GM12878 (cell line): ENCODE data around the gene HNMT. TPM values are rescaled to one million over a fixed set of nuclear protein-coding genes. Genes with fewer than 3 reads are reported as not detected.

Source experiments
- ATAC-seq: fragments of 200-7000 bp; cut with Tn5 transposase; 3 replicates; pipeline ENCODE4 v1.9.1; 2020; ENCODE audit warnings: mild to moderate bottlenecking, moderate library complexity
- BruUV-seq: library from RNA; stranded (reverse); fragments of 400-500 nt; replicated peaks from 2 replicates; lab custom pipeline; 2021; lab: Mats Ljungman, UMichigan
- CTCF ChIA-PET: fragments of 300-600 bp; sonication (Branson Sonifier 250); formaldehyde crosslinking; extraction: SDS; loops from one replicate; lab custom pipeline; 2021; ENCODE audit warnings: inconsistent platforms; lab: Yijun Ruan, JAX
- POLR2A ChIA-PET: fragments of 350-600 bp; formaldehyde crosslinking; extraction: SDS; loops from one replicate; lab custom pipeline; 2021; ENCODE audit warnings: inconsistent platforms; lab: Charles Lee
- RAD21 ChIA-PET: fragments of 300-600 bp; sonication (Branson Sonifier 250); formaldehyde crosslinking; loops from one replicate; lab custom pipeline; 2023; ENCODE audit warnings: antibody characterized with exemption; ENCODE audit not compliant: unreplicated experiment; lab: Charles Lee
- SMC1A ChIA-PET: fragments of 300-600 bp; sonication (Branson Sonifier 250); formaldehyde crosslinking; loops from one replicate; lab custom pipeline; 2023; ENCODE audit not compliant: unreplicated experiment, uncharacterized antibody; lab: Charles Lee
- DNase-seq: peaks from one replicate; pipeline ENCODE4 v3.0.0-alpha.2; 2011; ENCODE audit warnings: low read depth, low spot score
- FAIRE-seq: peaks from 3 replicates; lab custom pipeline; 2011; peaks lifted over from hg19 to GRCh38; lab: Jason Lieb, UNC
- H2AFZ ChIP-seq: 2 replicates; pipeline ENCODE4 v1.6.0; 2011; ENCODE audit warnings: low read depth, low read length, control low read depth; ENCODE audit not compliant: control insufficient read depth
- H3K27ac ChIP-seq: 2 replicates; pipeline ENCODE4 v1.5.1; 2011; ENCODE audit warnings: control low read depth; ENCODE audit not compliant: control insufficient read depth, insufficient read depth
- H3K27me3 ChIP-seq, 2 experiments: replicated peaks in 1 of 2; 2 replicates each; pipeline versions ENCODE4 v1.6.0 to v1.6.1; 2011; ENCODE audit warnings: low read length in 1 of 2; ENCODE audit not compliant: control insufficient read depth in 2 of 2, insufficient read depth in 2 of 2
- H3K36me3 ChIP-seq, 2 experiments: 2 replicates each; pipeline ENCODE4 v1.5.1; 2011; ENCODE audit warnings: low read length in 1 of 2; ENCODE audit not compliant: control insufficient read depth in 2 of 2, insufficient read depth in 2 of 2
- H3K4me1 ChIP-seq: 2 replicates; pipeline ENCODE4 v1.6.1; 2011; ENCODE audit warnings: mild to moderate bottlenecking, low read length, moderate library complexity, mixed read lengths; ENCODE audit not compliant: control insufficient read depth, insufficient read depth
- H3K4me2 ChIP-seq: 2 replicates; pipeline ENCODE4 v1.6.0; 2011; ENCODE audit warnings: control low read depth; ENCODE audit not compliant: control insufficient read depth, insufficient read depth
- H3K4me3 ChIP-seq: fragments of 200-600 bp; sonication (generic); 2 replicates; pipeline ENCODE4 v1.5.1; 2016
- H3K79me2 ChIP-seq: 2 replicates; pipeline ENCODE4 v1.6.0; 2011; ENCODE audit warnings: low read length; ENCODE audit not compliant: control insufficient read depth, insufficient read depth
- H3K9ac ChIP-seq: 2 replicates; pipeline ENCODE4 v1.8.0; 2011; ENCODE audit warnings: low read length, control low read depth, mixed read lengths; ENCODE audit not compliant: control insufficient read depth, insufficient read depth
- H3K9me3 ChIP-seq: replicated peaks from 3 replicates; pipeline ENCODE4 v1.5.1; 2011; ENCODE audit warnings: mild to moderate bottlenecking, low read length; ENCODE audit not compliant: control insufficient read depth, insufficient read depth
- H4K20me1 ChIP-seq: 2 replicates; pipeline ENCODE4 v1.6.0; 2011; ENCODE audit not compliant: control insufficient read depth, insufficient read depth
- BMI1 ChIP-seq: fragments of 450-650 bp; IDR thresholded peaks from 2 replicates; pipeline ENCODE4 v1.6.1; 2016; ENCODE audit warnings: mild to moderate bottlenecking, moderate library complexity, borderline replicate concordance
- DPF2 ChIP-seq: fragments of 450-650 bp; IDR thresholded peaks from 2 replicates; pipeline ENCODE4 v1.6.1; 2017; ENCODE audit warnings: mild to moderate bottlenecking
- E2F8 ChIP-seq: fragments of 450-650 bp; IDR thresholded peaks from 2 replicates; pipeline ENCODE4 v1.6.1; 2018; ENCODE audit warnings: mild to moderate bottlenecking, low read depth, moderate library complexity; ENCODE audit not compliant: partially characterized antibody
- GATAD2B ChIP-seq: fragments of 450-650 bp; conservative IDR thresholded peaks from 2 replicates; pipeline ENCODE4 v1.6.1; 2017; ENCODE audit warnings: low read depth, mild to moderate bottlenecking, moderate library complexity
- MXI1 ChIP-seq: fragments of 150-350 bp; IDR thresholded peaks from 2 replicates; pipeline ENCODE4 v1.6.1; 2011; ENCODE audit warnings: low read depth, mild to moderate bottlenecking, inconsistent platforms, low read length, improper control_type of control experiment
- MYC ChIP-seq: IDR thresholded peaks from 2 replicates; pipeline ENCODE4 v1.6.1; 2011; ENCODE audit warnings: mild to moderate bottlenecking, low read length, moderate library complexity, inconsistent platforms; ENCODE audit not compliant: insufficient read depth, insufficient replicate concordance, insufficient read length, severe bottlenecking
- PAX8 ChIP-seq: fragments of 450-650 bp; IDR thresholded peaks from 2 replicates; pipeline ENCODE4 v1.6.1; 2017; ENCODE audit warnings: mild to moderate bottlenecking, moderate library complexity
- POU2F2 ChIP-seq: IDR thresholded peaks from 3 replicates; pipeline ENCODE4 v1.6.1; 2011; ENCODE audit warnings: low read depth, mild to moderate bottlenecking, low read length, borderline replicate concordance
- RFX5 ChIP-seq: IDR thresholded peaks from 2 replicates; pipeline ENCODE4 v1.6.1; 2011; ENCODE audit warnings: low read depth, low read length, improper control_type of control experiment
- SMARCA5 ChIP-seq: fragments of 450-650 bp; IDR thresholded peaks from 2 replicates; pipeline ENCODE4 v1.6.1; 2017; ENCODE audit warnings: mild to moderate bottlenecking
- SRF ChIP-seq, 2 experiments: IDR thresholded peaks; 2 replicates each; pipeline ENCODE4 v1.6.1; 2011; ENCODE audit warnings: low read depth in 2 of 2, low read length in 2 of 2, mild to moderate bottlenecking in 1 of 2, moderate library complexity in 1 of 2
- SUZ12 ChIP-seq: fragments of 200-600 bp; sonication (generic); IDR thresholded peaks from one replicate; pipeline ENCODE4 v1.6.1; 2018; ENCODE audit warnings: antibody characterized with exemption, mild to moderate bottlenecking; ENCODE audit not compliant: unreplicated experiment
- TCF7 ChIP-seq: IDR thresholded peaks from 2 replicates; pipeline ENCODE4 v1.6.1; 2014; ENCODE audit warnings: antibody characterized with exemption, borderline replicate concordance
- ZNF274 ChIP-seq: IDR thresholded peaks from one replicate; pipeline ENCODE4 v1.8.0; 2011; ENCODE audit not compliant: insufficient read length, insufficient read depth
- WGBS: methylation state at CpG from one replicate; pipeline ENCODE4 v1.1.6; 2016; ENCODE audit warnings: low lambda C conversion rate; ENCODE audit not compliant: insufficient replicate concordance, insufficient coverage; ENCODE audit errors: missing lambda C conversion rate; 5-methylcytosine and 5-hydroxymethylcytosine counted together
- in situ Hi-C: fragments of 300-500 bp; cut with MboI; formaldehyde crosslinking; loops from 9 replicates; pipeline ENCODE4 v1.14.3; 2018; ENCODE audit warnings: mixed read lengths
- intact Hi-C: fragments of 100-400 bp; cut with micrococcal nuclease; formaldehyde crosslinking; loops from one replicate; pipeline ENCODE4 v1.14.2; 2022; ENCODE audit not compliant: unreplicated experiment
- polyA plus RNA-seq, 11 experiments: library from polyadenylated mRNA; depleted of rRNA in 4 of 11; unstranded in 6 of 11; stranded (reverse) in 5 of 11; fragments of >200 nt; fragmentation: Nextera tagmentation in 4 of 11; fragmentation: Illumina TruSeq in 1 of 11; extraction: Ambion mirVana in 4 of 11; extraction: Trizol in 1 of 11; gene quantifications; 1 replicate in 1 of 11; 2 replicates in 10 of 11; pipeline versions ENCODE4 v1.2.1 to v1.2.3, GENCODE V29; 2011 to 2016; ENCODE audit warnings: inconsistent platforms in 2 of 11, missing spikeins in 2 of 11, low read depth in 1 of 11
- total RNA-seq, 4 experiments: library from RNA; depleted of rRNA in 3 of 4; stranded (reverse); fragments of >200 nt in 3 of 4; fragmentation: Illumina TruSeq in 1 of 4; extraction: Trizol in 1 of 4; gene quantifications; 2 replicates each; pipeline versions ENCODE4 v1.2.1 to v1.2.3, GENCODE V29; 2013 to 2021

The HNMT gene
- total and polyA plus RNA-seq, 10 of the 15 experiments (the other 5 are each of a cell fraction or from before 2014, with no cell fraction given) = not detected

GRCh38 chr2:137937778-137938177 is 26.5 kb upstream of the HNMT start (continued):
- TF ChIP-seq RFX5 (no peak), ZNF274 (no peak), PAX8 (no peak), SRF (IDR thresholded peaks at IDR 0.05; ENCODE audit: low read depth in 2 of 2, low read length in 2 of 2) (no peak)

GRCh38 chr2:137938204-137938603 is 26.1 kb upstream of the HNMT start:
- ATAC-seq (no peak), DNase-seq (no peak), FAIRE-seq (no peak)
- 43% methylated on average over 4 of the region's 4 CpGs for WGBS
- CTCF ChIA-PET = interaction anchor here (1.2 kb wide), 1 partner anchor 11 kb away, joined by 3 read pairs; no protein-coding TSS in a partner anchor
- Histone ChIP-seq H3K27ac (no peak overlapping the region), H3K4me1 (no peaks in the 10 kb centered on the region), H3K9ac (no peak overlapping the region), H3K9me3 (no peaks in the 10 kb centered on the region; the same call in 2 of the 3 replicates), H3K27me3 (no peaks in the 10 kb centered on the region), H3K4me2 (no peak overlapping the region)
- RAD21 ChIA-PET = no interaction called here
- intact Hi-C loops (no loop called here), in situ Hi-C loops (no loop called here)
- POLR2A ChIA-PET = no interaction called here
- no peak for TF ChIP-seq E2F8
- TF ChIP-seq BMI1 = no peak
- no peak for TF ChIP-seq MXI1
- TF ChIP-seq GATAD2B = no peak
- no peak for TF ChIP-seq MYC
- no peak for TF ChIP-seq DPF2
- TF ChIP-seq TCF7 = no peak
- TF ChIP-seq SUZ12 = no peak
- no peak for TF ChIP-seq SMARCA5
- no peak for TF ChIP-seq POU2F2
- TF ChIP-seq, all 136 proteins: peak for 0
- Histone ChIP-seq H3K79me2 (no peaks in the 10 kb centered on the region), H2AFZ (no peak overlapping the region), H4K20me1 (no peaks in the 10 kb centered on the region), H3K36me3 (no peaks in the 10 kb centered on the region), H3K4me3 (no peak overlapping the region)
- no TSS peak for BruUV-seq
- SMC1A ChIA-PET = interaction anchor here (0.6 to 2.7 kb wide), 4 partner anchors 8 to 796 kb away, joined by 3 to 9 read pairs (median 4); no protein-coding TSS in a partner anchor
